Measurements from ENCODE around the gene SV2B. TPM values are rescaled to one million over a fixed set of nuclear protein-coding genes. Genes with fewer than 3 reads are reported as not detected.

Gene SV2B
- total RNA-seq, 1 experiment from 2014 or later, result not detected

GRCh38 chr15:91100814-91101607 lies 954 bp downstream of the SV2B start:
- H3K79me2 ChIP-seq (ENCODE audit: insufficient read depth, low read length), result no peaks in the 10 kb centered on the region
- TF ChIP-seq MAX (IDR thresholded peaks at IDR 0.05), result no peak
- TF ChIP-seq ZFX (IDR thresholded peaks at IDR 0.05), result no peak
- TF ChIP-seq ZBTB33 (IDR thresholded peaks at IDR 0.05; ENCODE audit: extremely low read depth, insufficient replicate concordance, low read length), result no peak
- no peak for TF ChIP-seq ELF1 (IDR thresholded peaks at IDR 0.05; ENCODE audit: borderline replicate concordance, low read depth)
- no peak for TF ChIP-seq CEBPB (IDR thresholded peaks at IDR 0.05; ENCODE audit: low read depth)
- TF ChIP-seq FOSL1 (IDR thresholded peaks at IDR 0.05; ENCODE audit: low read depth), result no peak
- no peak for TF ChIP-seq POLR2AphosphoS5 (IDR thresholded peaks at IDR 0.05; ENCODE audit: low read depth, low read length)
- no peak for TF ChIP-seq YY1 (IDR thresholded peaks at IDR 0.05; ENCODE audit: extremely low read depth, insufficient replicate concordance, low read depth, low read length)
- TF ChIP-seq TCF7L2 (IDR thresholded peaks at IDR 0.05; ENCODE audit: borderline replicate concordance, extremely low read depth, insufficient read depth, insufficient read length), result no peak
- TF ChIP-seq CTCF (IDR thresholded peaks at IDR 0.05 in 2 of 3, conservative IDR thresholded peaks at IDR 0.05 in 1 of 3; ENCODE audit: borderline replicate concordance in 1 of 3, insufficient read depth in 1 of 3, low read depth in 2 of 3, low read length in 2 of 3), result no peak
- no peak for TF ChIP-seq POLR2A (IDR thresholded peaks at IDR 0.05; ENCODE audit: borderline replicate concordance, extremely low read depth, insufficient read depth, insufficient read length)
- no peak for TF ChIP-seq SIN3A (IDR thresholded peaks at IDR 0.05; ENCODE audit: low read depth)
- TF ChIP-seq EZH2 (IDR thresholded peaks at IDR 0.05), result no peak
- TF ChIP-seq REST (IDR thresholded peaks at IDR 0.05; ENCODE audit: low read depth), result no peak
- no peak for TF ChIP-seq ATF3 (IDR thresholded peaks at IDR 0.05)
- no peak for TF ChIP-seq JUND (IDR thresholded peaks at IDR 0.05)
- TF ChIP-seq RAD21 (IDR thresholded peaks at IDR 0.05; ENCODE audit: low read depth), result no peak
- TF ChIP-seq EZH2phosphoT487 (IDR thresholded peaks at IDR 0.05; ENCODE audit: borderline replicate concordance), result no peak
- no peak for TF ChIP-seq EGR1 (IDR thresholded peaks at IDR 0.05; ENCODE audit: low read depth)
- TF ChIP-seq SRF (IDR thresholded peaks at IDR 0.05; ENCODE audit: low read depth), result no peak
- H3K27me3 ChIP-seq (ENCODE audit: insufficient read depth, low read length), result peaks cover 53% of the 10 kb centered on the region
- intact Hi-C loops (cut with micrococcal nuclease), result no loop called here
- no peak overlapping the region for H2AFZ ChIP-seq (ENCODE audit: low read depth, low read length, poor library complexity, severe bottlenecking)
- H3K4me2 ChIP-seq (ENCODE audit: low read length), result no peak overlapping the region
- CTCF ChIA-PET, result interaction anchor here (0.6 kb wide), 1 partner anchor 887 kb away, joined by 4 read pairs; no protein-coding TSS in a partner anchor
- H4K20me1 ChIP-seq (ENCODE audit: insufficient read depth), result no peaks in the 10 kb centered on the region
- no peak overlapping the region for H3K27ac ChIP-seq (ENCODE audit: low read depth, low read length)
- H3K9ac ChIP-seq (ENCODE audit: low read length), result no peak overlapping the region
- no peak for ATAC-seq
- H3K9me3 ChIP-seq (ENCODE audit: control insufficient read depth in 1 of 2, insufficient read depth in 1 of 2, low read depth in 1 of 2, low read length in 2 of 2), result no peaks in the 10 kb centered on the region
- no peak for DNase-seq (ENCODE audit: low read depth, low spot score)
- RAD21 ChIA-PET (ENCODE audit: low non-redundant PET in 1 of 2, low total read pairs in 2 of 2, uncharacterized antibody in 2 of 2, unreplicated experiment in 2 of 2), result no interaction called here
- no peak overlapping the region for H3K4me3 ChIP-seq (replicated peaks in 1 of 2; ENCODE audit: low read depth in 1 of 2, low read length in 2 of 2)
- H3K36me3 ChIP-seq (ENCODE audit: control insufficient read depth in 1 of 2, insufficient read depth in 2 of 2, low read length in 2 of 2), result no peaks in the 10 kb centered on the region
- BruUV-seq (replicated peaks), result no TSS peak
- POLR2A ChIA-PET, result no interaction called here
- H3K9me2 ChIP-seq (ENCODE audit: insufficient read depth), result no peaks in the 10 kb centered on the region
- H3K4me1 ChIP-seq (ENCODE audit: control insufficient read depth in 1 of 2, insufficient read depth in 2 of 2, low read length in 2 of 2), result no peaks in the 10 kb centered on the region
